Peyer's patch (tissue), 4 donors: ENCODE measurements around the gene KPNA6. TPM values are rescaled to one million over a fixed set of nuclear protein-coding genes. Genes with fewer than 3 reads are reported as not detected.

Source experiments
- DNase-seq, 3 donors: peaks; one replicate each; pipeline ENCODE4 v3.0.0-alpha.2; 2017 to 2019
- H3K27ac ChIP-seq, 4 donors: fragments of 200-600 bp; sonication (generic); one replicate each; pipeline ENCODE4 v1.5.1; 2016 to 2019
- H3K27me3 ChIP-seq, 2 donors: fragments of 200-600 bp; sonication (generic); one replicate each; pipeline ENCODE4 v1.5.1; 2019
- H3K36me3 ChIP-seq, 3 donors: fragments of 200-600 bp; sonication (generic); one replicate each; pipeline ENCODE4 v1.5.1; 2016 to 2019
- H3K4me1 ChIP-seq, 4 donors: fragments of 200-600 bp; sonication (generic); one replicate each; pipeline ENCODE4 v1.5.1; 2016 to 2019
- H3K4me3 ChIP-seq, 4 donors: fragments of 200-600 bp; sonication (generic); 1 replicate in 3 of 4; 2 replicates in 1 of 4; pipeline ENCODE4 v1.5.1; 2016 to 2019; ENCODE audit warnings: mild to moderate bottlenecking in 1 of 4
- H3K9me3 ChIP-seq, 4 donors: fragments of 200-600 bp; sonication (generic); one replicate each; pipeline ENCODE4 v1.5.1; 2016 to 2019; ENCODE audit warnings: mild to moderate bottlenecking in 1 of 4
- CTCF ChIP-seq, 6 experiments: fragments of 450-650 bp in 4 of 6; fragments of 200-600 bp in 2 of 6; sonication (generic) in 1 of 6; IDR thresholded peaks; one replicate each; pipeline ENCODE4 v1.5.1; 2017 to 2019; ENCODE audit warnings: antibody characterized with exemption in 6 of 6, mild to moderate bottlenecking in 3 of 6, moderate library complexity in 1 of 6
- POLR2A ChIP-seq, 2 donors: fragments of 450-650 bp; IDR thresholded peaks; one replicate each; pipeline ENCODE4 v1.5.1; 2017; ENCODE audit warnings: antibody characterized with exemption in 2 of 2, mild to moderate bottlenecking in 2 of 2, moderate library complexity in 2 of 2
- total RNA-seq, 4 donors: library from RNA; depleted of rRNA; stranded (reverse); fragments of >200 nt; gene quantifications; one replicate each; pipeline ENCODE4 v1.1.0, GENCODE V29; 2016

The KPNA6 gene
- total RNA-seq, 4 donors from 2014 or later = 24.8 to 29.8 (median 25.6) TPM

GRCh38 chr1:32172621-32173245 is 64.9 kb downstream of the KPNA6 start:
- no peak for TF ChIP-seq POLR2A (IDR thresholded peaks at IDR 0.05)
- no peaks in the 10 kb centered on the region for H3K4me1 ChIP-seq
- no peaks in the 10 kb centered on the region for H3K27me3 ChIP-seq
- H3K36me3 ChIP-seq = peaks cover 0 to 57% (median 0%) of the 10 kb centered on the region in 3 donors
- H3K4me3 ChIP-seq = no peak overlapping the region
- H3K9me3 ChIP-seq = no peaks in the 10 kb centered on the region
- DNase-seq = no peak
- no peak overlapping the region for H3K27ac ChIP-seq

GRCh38 chr1:32178380-32179192 is 70.7 kb downstream of the KPNA6 start:
- no peak for TF ChIP-seq CTCF (IDR thresholded peaks at IDR 0.05)
- Histone ChIP-seq H3K4me1 (peaks cover 6 to 32% (median 12%) of the 10 kb centered on the region in 4 donors), H3K27me3 (no peaks in the 10 kb centered on the region), H3K27ac (peak overlapping the region; percentile 87 to 97 (median 94)), H3K4me3 (peak overlapping the region in 3 of 4 donors; percentile 55 to 78 (median 69)), H3K36me3 (peaks cover 0 to 9% (median 0%) of the 10 kb centered on the region in 3 donors), H3K9me3 (no peaks in the 10 kb centered on the region)
- no peak for DNase-seq

GRCh38 chr1:32179193-32179442 is 71.3 kb downstream of the KPNA6 start:
- H3K27ac ChIP-seq = peak overlapping the region; percentile 87 to 97 (median 94)
- H3K27me3 ChIP-seq = no peaks in the 10 kb centered on the region
- H3K9me3 ChIP-seq = no peaks in the 10 kb centered on the region
- H3K36me3 ChIP-seq = peaks cover 0 to 13% (median 0%) of the 10 kb centered on the region in 3 donors
- TF ChIP-seq CTCF (IDR thresholded peaks at IDR 0.05) = no peak
- TF ChIP-seq POLR2A (IDR thresholded peaks at IDR 0.05) = no peak
- no peak for DNase-seq
- H3K4me3 ChIP-seq = peak overlapping the region; percentile 55 to 78 (median 68)
- peaks cover 6 to 37% (median 12%) of the 10 kb centered on the region in 4 donors for H3K4me1 ChIP-seq

GRCh38 chr1:32179443-32180185 is 71.8 kb downstream of the KPNA6 start, which contains the start of gene TXLNA:
Gene TXLNA (plus strand): TSS chr1:32179675. CDS start chr1:32180346, 671 bp downstream.
- Histone ChIP-seq H3K27ac (peak within 1 kb of the TSS; percentile 87 to 97 (median 94)), H3K36me3 (peaks cover 0 to 18% (median 0%) of the 10 kb centered on the region in 3 donors), H3K27me3 (no peaks in the 10 kb centered on the region), H3K4me3 (peak within 1 kb of the TSS; percentile 55 to 78 (median 68)), H3K9me3 (no peaks in the 10 kb centered on the region), H3K4me1 (peaks cover 6 to 41% (median 12%) of the 10 kb centered on the region in 4 donors)
- DNase-seq = peak; percentile 94 to 97 (median 97)
- TF ChIP-seq POLR2A (IDR thresholded peaks at IDR 0.05) = peak; percentile 49 to 52
- TF ChIP-seq CTCF (IDR thresholded peaks at IDR 0.05) = peak in 3 of 6 experiments; percentile 2 to 24 (median 2)

GRCh38 chr1:32180186-32181060 is 72.6 kb downstream of the KPNA6 start:
- peak; percentile 41 to 71 (median 63) for DNase-seq
- Histone ChIP-seq H3K27me3 (no peaks in the 10 kb centered on the region), H3K4me1 (peaks cover 6 to 41% (median 12%) of the 10 kb centered on the region in 4 donors), H3K27ac (peak overlapping the region; percentile 87 to 97 (median 94)), H3K36me3 (peaks cover 0 to 19% (median 0%) of the 10 kb centered on the region in 3 donors), H3K9me3 (no peaks in the 10 kb centered on the region), H3K4me3 (peak overlapping the region; percentile 55 to 78 (median 68))
- TF ChIP-seq CTCF (IDR thresholded peaks at IDR 0.05) (no peak), POLR2A (IDR thresholded peaks at IDR 0.05) (no peak)
